GM12878 (cell line): ENCODE results near the gene PPM1E. TPM values are rescaled to one million over a fixed set of nuclear protein-coding genes. Genes with fewer than 3 reads are reported as not detected.

ENCODE experiments used
- ATAC-seq: fragments of 200-7000 bp; cut with Tn5 transposase; 3 replicates; pipeline ENCODE4 v1.9.1; 2020; ENCODE audit warnings: mild to moderate bottlenecking, moderate library complexity
- BruUV-seq: library from RNA; stranded (reverse); fragments of 400-500 nt; replicated peaks from 2 replicates; lab custom pipeline; 2021; lab: Mats Ljungman, UMichigan
- CTCF ChIA-PET: fragments of 300-600 bp; sonication (Branson Sonifier 250); formaldehyde crosslinking; extraction: SDS; loops from one replicate; lab custom pipeline; 2021; ENCODE audit warnings: inconsistent platforms; lab: Yijun Ruan, JAX
- POLR2A ChIA-PET: fragments of 350-600 bp; formaldehyde crosslinking; extraction: SDS; loops from one replicate; lab custom pipeline; 2021; ENCODE audit warnings: inconsistent platforms; lab: Charles Lee
- RAD21 ChIA-PET: fragments of 300-600 bp; sonication (Branson Sonifier 250); formaldehyde crosslinking; loops from one replicate; lab custom pipeline; 2023; ENCODE audit warnings: antibody characterized with exemption; ENCODE audit not compliant: unreplicated experiment; lab: Charles Lee
- SMC1A ChIA-PET: fragments of 300-600 bp; sonication (Branson Sonifier 250); formaldehyde crosslinking; loops from one replicate; lab custom pipeline; 2023; ENCODE audit not compliant: unreplicated experiment, uncharacterized antibody; lab: Charles Lee
- DNase-seq: peaks from one replicate; pipeline ENCODE4 v3.0.0-alpha.2; 2011; ENCODE audit warnings: low read depth, low spot score
- FAIRE-seq: peaks from 3 replicates; lab custom pipeline; 2011; peaks lifted over from hg19 to GRCh38; lab: Jason Lieb, UNC
- H2AFZ ChIP-seq: 2 replicates; pipeline ENCODE4 v1.6.0; 2011; ENCODE audit warnings: low read depth, low read length, control low read depth; ENCODE audit not compliant: control insufficient read depth
- H3K27ac ChIP-seq: 2 replicates; pipeline ENCODE4 v1.5.1; 2011; ENCODE audit warnings: control low read depth; ENCODE audit not compliant: control insufficient read depth, insufficient read depth
- H3K27me3 ChIP-seq, 2 experiments: replicated peaks in 1 of 2; 2 replicates each; pipeline versions ENCODE4 v1.6.0 to v1.6.1; 2011; ENCODE audit warnings: low read length in 1 of 2; ENCODE audit not compliant: control insufficient read depth in 2 of 2, insufficient read depth in 2 of 2
- H3K36me3 ChIP-seq, 2 experiments: 2 replicates each; pipeline ENCODE4 v1.5.1; 2011; ENCODE audit warnings: low read length in 1 of 2; ENCODE audit not compliant: control insufficient read depth in 2 of 2, insufficient read depth in 2 of 2
- H3K4me1 ChIP-seq: 2 replicates; pipeline ENCODE4 v1.6.1; 2011; ENCODE audit warnings: mild to moderate bottlenecking, low read length, moderate library complexity, mixed read lengths; ENCODE audit not compliant: control insufficient read depth, insufficient read depth
- H3K4me2 ChIP-seq: 2 replicates; pipeline ENCODE4 v1.6.0; 2011; ENCODE audit warnings: control low read depth; ENCODE audit not compliant: control insufficient read depth, insufficient read depth
- H3K4me3 ChIP-seq: fragments of 200-600 bp; sonication (generic); 2 replicates; pipeline ENCODE4 v1.5.1; 2016
- H3K79me2 ChIP-seq: 2 replicates; pipeline ENCODE4 v1.6.0; 2011; ENCODE audit warnings: low read length; ENCODE audit not compliant: control insufficient read depth, insufficient read depth
- H3K9ac ChIP-seq: 2 replicates; pipeline ENCODE4 v1.8.0; 2011; ENCODE audit warnings: low read length, control low read depth, mixed read lengths; ENCODE audit not compliant: control insufficient read depth, insufficient read depth
- H3K9me3 ChIP-seq: replicated peaks from 3 replicates; pipeline ENCODE4 v1.5.1; 2011; ENCODE audit warnings: mild to moderate bottlenecking, low read length; ENCODE audit not compliant: control insufficient read depth, insufficient read depth
- H4K20me1 ChIP-seq: 2 replicates; pipeline ENCODE4 v1.6.0; 2011; ENCODE audit not compliant: control insufficient read depth, insufficient read depth
- MYB ChIP-seq: fragments of 150-350 bp; IDR thresholded peaks from 2 replicates; pipeline ENCODE4 v1.6.1; 2014; ENCODE audit warnings: mild to moderate bottlenecking, low read depth, low read length, borderline replicate concordance
- NBN ChIP-seq: fragments of 450-650 bp; IDR thresholded peaks from 2 replicates; pipeline ENCODE4 v1.6.1; 2016
- POLR2A ChIP-seq: IDR thresholded peaks from 2 replicates; pipeline ENCODE4 v1.6.1; 2011; ENCODE audit warnings: low read depth, mild to moderate bottlenecking, low read length
- POLR2AphosphoS5 ChIP-seq: IDR thresholded peaks from 2 replicates; pipeline ENCODE4 v1.6.1; 2011; ENCODE audit warnings: mild to moderate bottlenecking, low read length, inconsistent platforms
- SMC3 ChIP-seq: IDR thresholded peaks from 2 replicates; pipeline ENCODE4 v1.6.1; 2011; ENCODE audit warnings: low read length, improper control_type of control experiment, borderline replicate concordance
- SREBF1 ChIP-seq: IDR thresholded peaks from 2 replicates; pipeline ENCODE4 v1.6.1; 2012; ENCODE audit warnings: mild to moderate bottlenecking, low read length
- TCF3 ChIP-seq: IDR thresholded peaks from 2 replicates; pipeline ENCODE4 v1.6.1; 2012; ENCODE audit warnings: low read depth, mild to moderate bottlenecking, low read length, borderline replicate concordance; ENCODE audit not compliant: insufficient read depth
- WGBS: methylation state at CpG from one replicate; pipeline ENCODE4 v1.1.6; 2016; ENCODE audit warnings: low lambda C conversion rate; ENCODE audit not compliant: insufficient replicate concordance, insufficient coverage; ENCODE audit errors: missing lambda C conversion rate; 5-methylcytosine and 5-hydroxymethylcytosine counted together
- in situ Hi-C: fragments of 300-500 bp; cut with MboI; formaldehyde crosslinking; loops from 9 replicates; pipeline ENCODE4 v1.14.3; 2018; ENCODE audit warnings: mixed read lengths
- intact Hi-C: fragments of 100-400 bp; cut with micrococcal nuclease; formaldehyde crosslinking; loops from one replicate; pipeline ENCODE4 v1.14.2; 2022; ENCODE audit not compliant: unreplicated experiment
- polyA plus RNA-seq, 11 experiments: library from polyadenylated mRNA; depleted of rRNA in 4 of 11; unstranded in 6 of 11; stranded (reverse) in 5 of 11; fragments of >200 nt; fragmentation: Nextera tagmentation in 4 of 11; fragmentation: Illumina TruSeq in 1 of 11; extraction: Ambion mirVana in 4 of 11; extraction: Trizol in 1 of 11; gene quantifications; 1 replicate in 1 of 11; 2 replicates in 10 of 11; pipeline versions ENCODE4 v1.2.1 to v1.2.3, GENCODE V29; 2011 to 2016; ENCODE audit warnings: inconsistent platforms in 2 of 11, missing spikeins in 2 of 11, low read depth in 1 of 11
- total RNA-seq, 4 experiments: library from RNA; depleted of rRNA in 3 of 4; stranded (reverse); fragments of >200 nt in 3 of 4; fragmentation: Illumina TruSeq in 1 of 4; extraction: Trizol in 1 of 4; gene quantifications; 2 replicates each; pipeline versions ENCODE4 v1.2.1 to v1.2.3, GENCODE V29; 2013 to 2021
- TF ChIP-seq, protein P1 (sequence below): IDR thresholded peaks from 2 replicates; pipeline ENCODE4 v1.6.1; 2012; ENCODE audit warnings: low read length, inconsistent platforms
- TF ChIP-seq, protein P2 (sequence below): IDR thresholded peaks from 2 replicates; pipeline ENCODE4 v1.6.1; 2011; ENCODE audit warnings: low read depth, low read length, improper control_type of control experiment, borderline replicate concordance
- TF ChIP-seq, protein P3 (sequence below): fragments of 450-650 bp; IDR thresholded peaks from 2 replicates; pipeline ENCODE4 v1.6.1; 2016; ENCODE audit warnings: mild to moderate bottlenecking
- TF ChIP-seq, protein P4 (sequence below): fragments of 450-650 bp; IDR thresholded peaks from 2 replicates; pipeline ENCODE4 v1.6.1; 2017; ENCODE audit warnings: mild to moderate bottlenecking, low read depth, inconsistent platforms; ENCODE audit not compliant: poor library complexity, severe bottlenecking
- TF ChIP-seq, protein P5 (sequence below): IDR thresholded peaks from 2 replicates; pipeline ENCODE4 v1.6.1; 2011; ENCODE audit warnings: low read depth, mild to moderate bottlenecking, low read length, moderate library complexity, borderline replicate concordance; ENCODE audit errors: extremely low read depth

The PPM1E gene
- total and polyA plus RNA-seq, 10 of the 15 experiments (the other 5 are each of a cell fraction or from before 2014, with no cell fraction given) = 0.07 to 0.28 (median 0.16) TPM

DNA sequence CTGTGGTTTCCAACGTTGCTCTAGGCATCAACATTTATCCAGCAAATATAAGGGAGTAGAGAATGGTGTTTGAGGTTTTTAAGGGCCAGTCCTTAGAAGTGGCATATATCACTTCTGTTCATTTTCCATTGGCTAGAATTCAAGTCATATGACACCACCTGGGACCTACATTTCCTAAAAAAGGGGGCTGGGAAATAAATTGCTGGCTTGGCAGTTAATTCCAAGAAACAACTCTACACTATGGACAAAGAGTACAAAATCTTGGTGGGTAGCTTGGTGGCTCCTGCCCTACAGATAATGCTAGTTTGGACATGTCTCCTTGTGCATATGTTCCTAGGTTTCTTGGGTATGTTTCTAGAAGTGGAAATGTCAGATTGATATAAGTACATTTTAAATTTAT is 7.6 kb downstream of the PPM1E start:
- CTCF ChIA-PET = interaction anchor here (1.8 kb wide), 1 partner anchor 12 kb away, joined by 3 read pairs; no protein-coding TSS in a partner anchor
- FAIRE-seq (no peak), DNase-seq (no peak), ATAC-seq (no peak)
- H3K27ac ChIP-seq = no peak overlapping the region
- H3K4me2 ChIP-seq = no peak overlapping the region
- H3K4me3 ChIP-seq = no peak overlapping the region
- 0% methylated on average over 1 of the region's 1 CpG for WGBS
- POLR2A ChIA-PET = no interaction called here
- H3K4me1 ChIP-seq = no peaks in the 10 kb centered on the region
- no peaks in the 10 kb centered on the region for H3K9me3 ChIP-seq
- BruUV-seq = no TSS peak
- no peak overlapping the region for H2AFZ ChIP-seq
- H3K27me3 ChIP-seq = no peaks in the 10 kb centered on the region; a peak in 1 of 4 replicates
- H3K79me2 ChIP-seq = no peaks in the 10 kb centered on the region
- in situ Hi-C loops (no loop called here), intact Hi-C loops (no loop called here)
- RAD21 ChIA-PET = no interaction called here
- H3K9ac ChIP-seq = no peak overlapping the region
- no peaks in the 10 kb centered on the region for H3K36me3 ChIP-seq
- SMC1A ChIA-PET = no interaction called here
- no peaks in the 10 kb centered on the region for H4K20me1 ChIP-seq
- TF ChIP-seq, protein P1, sequence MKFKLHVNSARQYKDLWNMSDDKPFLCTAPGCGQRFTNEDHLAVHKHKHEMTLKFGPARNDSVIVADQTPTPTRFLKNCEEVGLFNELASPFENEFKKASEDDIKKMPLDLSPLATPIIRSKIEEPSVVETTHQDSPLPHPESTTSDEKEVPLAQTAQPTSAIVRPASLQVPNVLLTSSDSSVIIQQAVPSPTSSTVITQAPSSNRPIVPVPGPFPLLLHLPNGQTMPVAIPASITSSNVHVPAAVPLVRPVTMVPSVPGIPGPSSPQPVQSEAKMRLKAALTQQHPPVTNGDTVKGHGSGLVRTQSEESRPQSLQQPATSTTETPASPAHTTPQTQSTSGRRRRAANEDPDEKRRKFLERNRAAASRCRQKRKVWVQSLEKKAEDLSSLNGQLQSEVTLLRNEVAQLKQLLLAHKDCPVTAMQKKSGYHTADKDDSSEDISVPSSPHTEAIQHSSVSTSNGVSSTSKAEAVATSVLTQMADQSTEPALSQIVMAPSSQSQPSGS = no peak
- TF ChIP-seq, protein P2, sequence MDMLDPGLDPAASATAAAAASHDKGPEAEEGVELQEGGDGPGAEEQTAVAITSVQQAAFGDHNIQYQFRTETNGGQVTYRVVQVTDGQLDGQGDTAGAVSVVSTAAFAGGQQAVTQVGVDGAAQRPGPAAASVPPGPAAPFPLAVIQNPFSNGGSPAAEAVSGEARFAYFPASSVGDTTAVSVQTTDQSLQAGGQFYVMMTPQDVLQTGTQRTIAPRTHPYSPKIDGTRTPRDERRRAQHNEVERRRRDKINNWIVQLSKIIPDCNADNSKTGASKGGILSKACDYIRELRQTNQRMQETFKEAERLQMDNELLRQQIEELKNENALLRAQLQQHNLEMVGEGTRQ = no peak
- TF ChIP-seq POLR2AphosphoS5 = no peak
- TF ChIP-seq MYB = no peak
- no peak for TF ChIP-seq NBN
- no peak for TF ChIP-seq TCF3
- TF ChIP-seq, protein P3, sequence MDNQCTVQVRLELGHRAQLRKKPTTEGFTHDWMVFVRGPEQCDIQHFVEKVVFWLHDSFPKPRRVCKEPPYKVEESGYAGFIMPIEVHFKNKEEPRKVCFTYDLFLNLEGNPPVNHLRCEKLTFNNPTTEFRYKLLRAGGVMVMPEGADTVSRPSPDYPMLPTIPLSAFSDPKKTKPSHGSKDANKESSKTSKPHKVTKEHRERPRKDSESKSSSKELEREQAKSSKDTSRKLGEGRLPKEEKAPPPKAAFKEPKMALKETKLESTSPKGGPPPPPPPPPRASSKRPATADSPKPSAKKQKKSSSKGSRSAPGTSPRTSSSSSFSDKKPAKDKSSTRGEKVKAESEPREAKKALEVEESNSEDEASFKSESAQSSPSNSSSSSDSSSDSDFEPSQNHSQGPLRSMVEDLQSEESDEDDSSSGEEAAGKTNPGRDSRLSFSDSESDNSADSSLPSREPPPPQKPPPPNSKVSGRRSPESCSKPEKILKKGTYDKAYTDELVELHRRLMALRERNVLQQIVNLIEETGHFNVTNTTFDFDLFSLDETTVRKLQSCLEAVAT = no peak
- TF ChIP-seq, protein P4, sequence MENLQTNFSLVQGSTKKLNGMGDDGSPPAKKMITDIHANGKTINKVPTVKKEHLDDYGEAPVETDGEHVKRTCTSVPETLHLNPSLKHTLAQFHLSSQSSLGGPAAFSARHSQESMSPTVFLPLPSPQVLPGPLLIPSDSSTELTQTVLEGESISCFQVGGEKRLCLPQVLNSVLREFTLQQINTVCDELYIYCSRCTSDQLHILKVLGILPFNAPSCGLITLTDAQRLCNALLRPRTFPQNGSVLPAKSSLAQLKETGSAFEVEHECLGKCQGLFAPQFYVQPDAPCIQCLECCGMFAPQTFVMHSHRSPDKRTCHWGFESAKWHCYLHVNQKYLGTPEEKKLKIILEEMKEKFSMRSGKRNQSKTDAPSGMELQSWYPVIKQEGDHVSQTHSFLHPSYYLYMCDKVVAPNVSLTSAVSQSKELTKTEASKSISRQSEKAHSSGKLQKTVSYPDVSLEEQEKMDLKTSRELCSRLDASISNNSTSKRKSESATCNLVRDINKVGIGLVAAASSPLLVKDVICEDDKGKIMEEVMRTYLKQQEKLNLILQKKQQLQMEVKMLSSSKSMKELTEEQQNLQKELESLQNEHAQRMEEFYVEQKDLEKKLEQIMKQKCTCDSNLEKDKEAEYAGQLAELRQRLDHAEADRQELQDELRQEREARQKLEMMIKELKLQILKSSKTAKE = no peak
- TF ChIP-seq, protein P5, sequence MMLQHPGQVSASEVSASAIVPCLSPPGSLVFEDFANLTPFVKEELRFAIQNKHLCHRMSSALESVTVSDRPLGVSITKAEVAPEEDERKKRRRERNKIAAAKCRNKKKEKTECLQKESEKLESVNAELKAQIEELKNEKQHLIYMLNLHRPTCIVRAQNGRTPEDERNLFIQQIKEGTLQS = no peak
- TF ChIP-seq POLR2A = no peak
- TF ChIP-seq SREBF1 = no peak
- no peak for TF ChIP-seq SMC3
- TF ChIP-seq, all 136 proteins: peak for 0
